Endothelial cell of umbilical vein (primary cell): ENCODE measurements around the gene FAM180B. TPM values are rescaled to one million over a fixed set of nuclear protein-coding genes. Genes with fewer than 3 reads are reported as not detected.
A peak's percentile ranks its signal among the peaks of the same experiment; 100 is the strongest.

ENCODE experiments used
- BruUV-seq: library from RNA; stranded (reverse); fragments of 400-500 nt; replicated peaks from 2 replicates; lab custom pipeline; 2021; lab: Mats Ljungman, UMichigan
- CTCF ChIA-PET: fragments of 300-600, 350-600 bp; sonication (Branson Sonifier 250); formaldehyde crosslinking; loops from one replicate; lab custom pipeline; 2021; ENCODE audit warnings: antibody characterized with exemption, inconsistent platforms; lab: Charles Lee
- POLR2A ChIA-PET: fragments of 300-600, 350-600 bp; sonication (Branson Sonifier 250); formaldehyde crosslinking; loops from one replicate; lab custom pipeline; 2021; ENCODE audit warnings: antibody characterized with exemption, inconsistent platforms; lab: Charles Lee
- DNase-seq: peaks from one replicate; pipeline ENCODE4 v3.0.0-alpha.2; 2011; ENCODE audit warnings: low read depth, low spot score
- FAIRE-seq: peaks from 2 replicates; lab custom pipeline; 2011; peaks lifted over from hg19 to GRCh38; lab: Jason Lieb, UNC
- H2AFZ ChIP-seq: 2 replicates; pipeline ENCODE4 v1.6.0; 2012; ENCODE audit warnings: low read depth, low read length, control low read depth, inconsistent platforms
- H3K27ac ChIP-seq: 2 replicates; pipeline ENCODE4 v1.5.1; 2011; ENCODE audit warnings: low read depth, mild to moderate bottlenecking, control low read depth, low read length, moderate library complexity; ENCODE audit not compliant: insufficient read depth
- H3K27me3 ChIP-seq, 2 experiments: 2 replicates each; pipeline versions ENCODE4 v1.6.0 to v1.6.1; 2011; ENCODE audit warnings: low read length in 2 of 2, mixed read lengths in 1 of 2; ENCODE audit not compliant: control insufficient read depth in 2 of 2, insufficient read depth in 2 of 2
- H3K36me3 ChIP-seq, 2 experiments: 2 replicates in 1 of 2; 3 replicates in 1 of 2; pipeline ENCODE4 v1.5.1; 2011; ENCODE audit warnings: low read length in 2 of 2, mild to moderate bottlenecking in 1 of 2, moderate library complexity in 1 of 2; ENCODE audit not compliant: control insufficient read depth in 2 of 2, insufficient read depth in 2 of 2; ENCODE audit errors: extremely low read depth in 1 of 2
- H3K4me1 ChIP-seq: 3 replicates; pipeline ENCODE4 v1.5.1; 2011; ENCODE audit warnings: mild to moderate bottlenecking, low read length; ENCODE audit not compliant: control insufficient read depth, insufficient read depth; ENCODE audit errors: extremely low read depth
- H3K4me2 ChIP-seq: 2 replicates; pipeline ENCODE4 v1.6.1; 2011; ENCODE audit warnings: low read length, control low read depth, mixed read lengths; ENCODE audit not compliant: insufficient read depth
- H3K4me3 ChIP-seq, 3 experiments: fragments of 200-600 bp in 1 of 3; sonication (generic), shearing (Covaris generic) in 1 of 3; replicated peaks in 1 of 3; 2 replicates each; pipeline ENCODE4 v1.5.1; 2011 to 2016; ENCODE audit warnings: control low read depth in 3 of 3, low read length in 3 of 3, mild to moderate bottlenecking in 2 of 3, inconsistent platforms in 1 of 3, low read depth in 1 of 3, moderate library complexity in 1 of 3; ENCODE audit not compliant: insufficient read depth in 1 of 3
- H3K79me2 ChIP-seq: 2 replicates; pipeline ENCODE4 v1.6.0; 2012; ENCODE audit warnings: low read length, inconsistent platforms; ENCODE audit not compliant: control insufficient read depth, insufficient read depth
- H3K9ac ChIP-seq: replicated peaks from 2 replicates; pipeline ENCODE3; 2011; ENCODE audit warnings: low read length, control low read depth; ENCODE audit not compliant: insufficient read depth; ENCODE audit errors: extremely low read depth
- H3K9me1 ChIP-seq: replicated peaks from 3 replicates; pipeline ENCODE4 v1.6.0; 2011; ENCODE audit warnings: mild to moderate bottlenecking, low read length; ENCODE audit not compliant: control insufficient read depth, insufficient read depth; ENCODE audit errors: extremely low read depth
- H3K9me3 ChIP-seq: replicated peaks from 2 replicates; pipeline ENCODE4 v1.5.1; 2012; ENCODE audit warnings: low read length, inconsistent platforms; ENCODE audit not compliant: control insufficient read depth, insufficient read depth
- H4K20me1 ChIP-seq: replicated peaks from 2 replicates; pipeline ENCODE3; 2011; ENCODE audit warnings: mild to moderate bottlenecking, low read length; ENCODE audit not compliant: control insufficient read depth, insufficient read depth; ENCODE audit errors: extremely low read depth
- EZH2 ChIP-seq: IDR thresholded peaks from 2 replicates; pipeline ENCODE4 v1.6.1; 2012; ENCODE audit warnings: borderline replicate concordance, low read depth, mild to moderate bottlenecking, moderate library complexity, low read length, inconsistent platforms; ENCODE audit not compliant: severe bottlenecking
- FOS ChIP-seq: IDR thresholded peaks from 2 replicates; pipeline ENCODE4 v1.6.1; 2011; ENCODE audit warnings: mild to moderate bottlenecking, low read length, moderate library complexity, borderline replicate concordance; ENCODE audit not compliant: insufficient read depth
- GATA2 ChIP-seq: IDR thresholded peaks from 2 replicates; pipeline ENCODE4 v1.7.0; 2011; ENCODE audit warnings: low read depth, mild to moderate bottlenecking, moderate library complexity, mixed read lengths, low read length; ENCODE audit not compliant: insufficient read length, insufficient read depth
- JUN ChIP-seq: IDR thresholded peaks from 2 replicates; pipeline ENCODE4 v1.6.1; 2011; ENCODE audit warnings: borderline replicate concordance, low read depth; ENCODE audit not compliant: insufficient read length, insufficient read depth
- MYC ChIP-seq: IDR thresholded peaks from one replicate; pipeline ENCODE4 v1.6.1; 2011; ENCODE audit warnings: mild to moderate bottlenecking, low read depth, low read length
- POLR2A ChIP-seq: IDR thresholded peaks from 2 replicates; pipeline ENCODE4 v1.6.1; 2012; ENCODE audit warnings: low read depth, mild to moderate bottlenecking, control low read depth, low read length
- POLR2AphosphoS5 ChIP-seq: IDR thresholded peaks from 2 replicates; pipeline ENCODE4 v1.6.1; 2012; ENCODE audit warnings: low read depth, mild to moderate bottlenecking, control low read depth, low read length, moderate library complexity; ENCODE audit not compliant: insufficient read depth
- dilution Hi-C: fragments of 300-500 bp; cut with MboI; formaldehyde crosslinking; loops from one replicate; pipeline ENCODE4 v1.15.0; 2019; ENCODE audit warnings: low sequenced_read_pairs; ENCODE audit not compliant: extremely low pct_ligation_motif_present
- intact Hi-C: fragments of 100-400 bp; cut with micrococcal nuclease; formaldehyde crosslinking; loops from one replicate; pipeline ENCODE4 v1.10.0; 2022
- polyA plus RNA-seq, 4 experiments: library from polyadenylated mRNA; depleted of rRNA in 3 of 4; stranded (reverse) in 3 of 4; unstranded in 1 of 4; fragments of >200 nt; gene quantifications; 2 replicates each; pipeline versions ENCODE4 v1.2.1 to v1.2.3, GENCODE V29; 2011 to 2012; ENCODE audit warnings: missing spikeins in 1 of 4
- total RNA-seq: library from RNA; stranded (reverse); gene quantifications from 2 replicates; pipeline ENCODE4 v1.2.3, GENCODE V29; 2021
- TF ChIP-seq, protein P1 (sequence below): IDR thresholded peaks from 2 replicates; pipeline ENCODE4 v1.6.1; 2011; ENCODE audit not compliant: insufficient read depth, insufficient read length
- TF ChIP-seq, protein P2 (sequence below), 2 donors: IDR thresholded peaks; 1 replicate in 1 of 2; 2 replicates in 1 of 2; pipeline ENCODE4 v1.5.1; 2011; ENCODE audit warnings: low read length in 2 of 2, mild to moderate bottlenecking in 2 of 2, moderate library complexity in 2 of 2, control low read depth in 1 of 2, inconsistent platforms in 1 of 2, low read depth in 1 of 2; ENCODE audit not compliant: insufficient read depth in 1 of 2; ENCODE audit errors: extremely low read depth in 1 of 2

The FAM180B gene
- total and polyA plus RNA-seq, 2 donors (not counting 3 experiments of a cell fraction or from before 2014, with no cell fraction given): not detected

- ChIA-PET CTCF (interaction anchor here (0.9 to 4.9 kb wide), 3 partner anchors 11 to 63 kb away, joined by 3 to 41 read pairs (median 7); partner anchors contain the start of gene CELF1), POLR2A (interaction anchor here (1.1 kb wide), 1 partner anchor 11 kb away, joined by 5 read pairs; the partner anchor contains the start of gene CELF1)
- H3K9ac ChIP-seq: no peak overlapping the region
- dilution Hi-C loops: no loop called here
- no peak for FAIRE-seq
- no peaks in the 10 kb centered on the region for H3K27me3 ChIP-seq
- H3K79me2 ChIP-seq: peaks cover 94% of the 10 kb centered on the region
- peaks cover 14% of the 10 kb centered on the region for H4K20me1 ChIP-seq
- intact Hi-C loops: no loop called here
- no peaks in the 10 kb centered on the region for H3K36me3 ChIP-seq
- no peak overlapping the region for H2AFZ ChIP-seq
- BruUV-seq: no TSS peak
- H3K9me1 ChIP-seq: no peaks in the 10 kb centered on the region
- no peak for TF ChIP-seq POLR2AphosphoS5
- TF ChIP-seq MYC: no peak
- no peak for TF ChIP-seq EZH2
- no peak for TF ChIP-seq FOS
- TF ChIP-seq POLR2A: no peak
- TF ChIP-seq, protein P1, sequence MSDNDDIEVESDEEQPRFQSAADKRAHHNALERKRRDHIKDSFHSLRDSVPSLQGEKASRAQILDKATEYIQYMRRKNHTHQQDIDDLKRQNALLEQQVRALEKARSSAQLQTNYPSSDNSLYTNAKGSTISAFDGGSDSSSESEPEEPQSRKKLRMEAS: no peak
- TF ChIP-seq GATA2: no peak
- TF ChIP-seq, protein P2, sequence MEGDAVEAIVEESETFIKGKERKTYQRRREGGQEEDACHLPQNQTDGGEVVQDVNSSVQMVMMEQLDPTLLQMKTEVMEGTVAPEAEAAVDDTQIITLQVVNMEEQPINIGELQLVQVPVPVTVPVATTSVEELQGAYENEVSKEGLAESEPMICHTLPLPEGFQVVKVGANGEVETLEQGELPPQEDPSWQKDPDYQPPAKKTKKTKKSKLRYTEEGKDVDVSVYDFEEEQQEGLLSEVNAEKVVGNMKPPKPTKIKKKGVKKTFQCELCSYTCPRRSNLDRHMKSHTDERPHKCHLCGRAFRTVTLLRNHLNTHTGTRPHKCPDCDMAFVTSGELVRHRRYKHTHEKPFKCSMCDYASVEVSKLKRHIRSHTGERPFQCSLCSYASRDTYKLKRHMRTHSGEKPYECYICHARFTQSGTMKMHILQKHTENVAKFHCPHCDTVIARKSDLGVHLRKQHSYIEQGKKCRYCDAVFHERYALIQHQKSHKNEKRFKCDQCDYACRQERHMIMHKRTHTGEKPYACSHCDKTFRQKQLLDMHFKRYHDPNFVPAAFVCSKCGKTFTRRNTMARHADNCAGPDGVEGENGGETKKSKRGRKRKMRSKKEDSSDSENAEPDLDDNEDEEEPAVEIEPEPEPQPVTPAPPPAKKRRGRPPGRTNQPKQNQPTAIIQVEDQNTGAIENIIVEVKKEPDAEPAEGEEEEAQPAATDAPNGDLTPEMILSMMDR (IDR thresholded peaks at IDR 0.05; ENCODE audit: extremely low read depth in 1 of 2, insufficient read depth in 1 of 2, low read depth in 1 of 2, low read length in 2 of 2): no peak
- no peak for TF ChIP-seq JUN
- no peaks in the 10 kb centered on the region for H3K9me3 ChIP-seq
- H3K4me1 ChIP-seq: peaks cover 27% of the 10 kb centered on the region
- H3K4me3 ChIP-seq: no peak overlapping the region
- H3K27ac ChIP-seq: peak overlapping the region; percentile 70
- DNase-seq: no peak
- peak overlapping the region; percentile 51 for H3K4me2 ChIP-seq
Measured at GRCh38 chr11:47541070-47541469, 45.4 kb upstream of the FAM180B start.
